ENCODE measurements around the gene CLEC1A. TPM values are rescaled to one million over a fixed set of nuclear protein-coding genes. Genes with fewer than 3 reads are reported as not detected.
A peak's percentile ranks its signal among the peaks of the same experiment; 100 is the strongest.

Gene CLEC1A, protein sequence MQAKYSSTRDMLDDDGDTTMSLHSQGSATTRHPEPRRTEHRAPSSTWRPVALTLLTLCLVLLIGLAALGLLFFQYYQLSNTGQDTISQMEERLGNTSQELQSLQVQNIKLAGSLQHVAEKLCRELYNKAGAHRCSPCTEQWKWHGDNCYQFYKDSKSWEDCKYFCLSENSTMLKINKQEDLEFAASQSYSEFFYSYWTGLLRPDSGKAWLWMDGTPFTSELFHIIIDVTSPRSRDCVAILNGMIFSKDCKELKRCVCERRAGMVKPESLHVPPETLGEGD
- total RNA-seq: 1 to 10 TPM; 1.7 to 1.8 TPM

- Histone ChIP-seq H3K4me3 (no peak within 1 kb of the TSS), H3K27me3 (no peaks in the 10 kb centered on the region), H3K9me3 (no peaks in the 10 kb centered on the region), H3K36me3 (no peaks in the 10 kb centered on the region), H3K27ac (no peak within 1 kb of the TSS), H3K9ac (ENCODE audit: low read depth in 2 of 2, low read length in 2 of 2) (no peak within 1 kb of the TSS), H3K4me1 (no peaks in the 10 kb centered on the region)
- TF ChIP-seq CTCF (IDR thresholded peaks at IDR 0.05): no peak
- intact Hi-C loops (cut with DNase I): no loop called here
- no peak for DNase-seq
Observed at GRCh38 chr12:10098791-10099190, at the start of gene CLEC1A. TSS of gene CLEC1A (minus strand) at chr12:10098985. CDS start at chr12:10098922, 63 bp downstream.

DNA sequence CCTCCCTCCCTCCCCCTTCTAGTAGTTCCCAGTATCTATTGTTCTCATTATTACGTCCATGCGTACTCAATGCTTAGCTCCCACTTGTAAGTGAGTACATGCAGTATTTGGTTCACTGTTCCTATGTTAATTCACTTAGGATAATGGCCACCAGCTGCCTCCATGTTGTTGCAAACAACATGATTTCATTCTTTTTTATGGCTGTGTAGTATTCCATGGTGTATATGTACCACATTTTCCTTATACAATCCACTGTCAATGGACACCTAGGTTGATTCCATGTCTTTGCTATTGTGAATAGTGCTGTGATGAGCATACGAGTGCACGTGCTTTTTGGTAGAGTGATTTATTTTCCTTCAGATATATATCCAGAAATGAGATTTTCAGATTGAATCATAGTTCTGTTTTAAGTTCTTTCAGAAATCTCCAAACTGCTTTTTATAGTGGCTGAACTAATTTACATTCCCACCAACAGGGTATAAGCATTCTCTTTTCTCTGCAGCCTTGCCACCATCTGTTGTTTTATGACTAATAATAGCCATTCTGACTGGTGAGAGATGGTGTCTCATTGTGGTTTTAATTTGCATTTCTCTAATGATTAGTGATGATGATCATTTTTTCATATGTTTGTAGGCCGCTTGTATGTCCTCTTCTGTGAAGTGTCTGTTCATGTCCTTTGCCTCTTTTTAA is 49.1 kb upstream of the CLEC1A start:
- Histone ChIP-seq H3K27me3 (no peaks in the 10 kb centered on the region), H3K4me3 (no peak overlapping the region), H3K36me3 (no peaks in the 10 kb centered on the region), H3K9me3 (no peaks in the 10 kb centered on the region), H3K9ac (ENCODE audit: low read depth in 2 of 2, low read length in 2 of 2) (no peak overlapping the region), H3K4me1 (no peaks in the 10 kb centered on the region), H3K27ac (no peak overlapping the region)
- intact Hi-C loops (cut with DNase I): loop anchor here (10.0 kb wide), 1 partner anchor 403 kb away; no protein-coding TSS in a partner anchor
- no peak for TF ChIP-seq CTCF (IDR thresholded peaks at IDR 0.05)
- no peak for DNase-seq

DNA sequence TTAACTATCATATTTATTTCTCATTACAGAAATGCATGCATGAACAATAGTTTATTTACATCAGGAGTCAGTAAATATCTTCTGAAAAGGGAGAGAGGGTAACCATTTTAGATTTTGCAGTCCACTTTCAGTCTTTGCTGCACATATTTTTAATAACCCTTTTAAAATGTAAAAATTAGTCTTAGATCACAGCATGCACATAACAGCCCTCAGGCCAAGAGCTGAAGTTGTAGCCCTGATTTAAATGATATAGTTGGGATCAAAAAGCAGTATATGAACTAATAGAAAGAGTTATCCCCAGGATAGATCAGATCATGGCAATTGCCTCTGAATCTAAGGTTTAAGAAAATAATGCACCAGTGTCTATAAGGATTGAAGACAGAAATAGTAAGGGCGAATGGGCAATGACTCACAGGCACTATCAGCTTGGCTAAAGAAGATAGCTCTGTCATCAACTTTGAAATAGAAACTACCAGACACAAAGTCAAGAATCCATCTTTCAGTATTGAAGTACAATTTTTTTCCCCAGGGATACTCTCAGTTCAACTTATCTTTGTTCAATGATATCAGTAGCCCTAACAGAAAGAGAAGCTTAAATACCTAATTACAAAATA is 44.3 kb upstream of the CLEC1A start:
- no peaks in the 10 kb centered on the region for H3K9me3 ChIP-seq
- no peak overlapping the region for H3K4me3 ChIP-seq
- TF ChIP-seq CTCF (IDR thresholded peaks at IDR 0.05): no peak
- no peaks in the 10 kb centered on the region for H3K36me3 ChIP-seq
- no peak overlapping the region for H3K9ac ChIP-seq (ENCODE audit: low read depth in 2 of 2, low read length in 2 of 2)
- no peak overlapping the region for H3K27ac ChIP-seq
- DNase-seq: no peak
- H3K4me1 ChIP-seq: no peaks in the 10 kb centered on the region
- H3K27me3 ChIP-seq: no peaks in the 10 kb centered on the region
- intact Hi-C loops (cut with DNase I): loop anchor here (10.0 kb wide), 1 partner anchor 398 kb away; no protein-coding TSS in a partner anchor

- Histone ChIP-seq H3K9ac (ENCODE audit: low read depth in 2 of 2, low read length in 2 of 2) (no peak overlapping the region), H3K27me3 (no peaks in the 10 kb centered on the region), H3K27ac (no peak overlapping the region), H3K9me3 (no peaks in the 10 kb centered on the region), H3K4me1 (no peaks in the 10 kb centered on the region), H3K4me3 (no peak overlapping the region), H3K36me3 (no peaks in the 10 kb centered on the region)
- TF ChIP-seq CTCF (IDR thresholded peaks at IDR 0.05): peak; percentile 34
- peak; percentile 22 for DNase-seq
- intact Hi-C loops (cut with DNase I): loop anchor here (10.0 kb wide), 1 partner anchor 395 kb away; no protein-coding TSS in a partner anchor
Observed at GRCh38 chr12:10140001-10140400, 41.2 kb upstream of the CLEC1A start.

GRCh38 chr12:10136637-10137205 is 37.9 kb upstream of the CLEC1A start:
- Histone ChIP-seq H3K9ac (ENCODE audit: low read depth in 2 of 2, low read length in 2 of 2) (no peak overlapping the region), H3K4me3 (no peak overlapping the region), H3K27ac (no peak overlapping the region), H3K27me3 (no peaks in the 10 kb centered on the region), H3K36me3 (no peaks in the 10 kb centered on the region), H3K9me3 (no peaks in the 10 kb centered on the region), H3K4me1 (no peaks in the 10 kb centered on the region)
- no peak for DNase-seq
- intact Hi-C loops (cut with DNase I): loop anchor here (2.0 kb wide), 1 partner anchor 102 kb away; no protein-coding TSS in a partner anchor
- no peak for TF ChIP-seq CTCF (IDR thresholded peaks at IDR 0.05)

All from colonic mucosa (tissue), 4 donors.